Breast epithelium (tissue), 4 donors: Measurements from ENCODE around the gene AAR2. TPM values are rescaled to one million over a fixed set of nuclear protein-coding genes. Genes with fewer than 3 reads are reported as not detected.

ENCODE experiments used
- DNase-seq, 2 donors: peaks; one replicate each; pipeline ENCODE4 v3.0.0-alpha.2; 2019; ENCODE audit warnings: low spot score in 2 of 2
- H3K27ac ChIP-seq, 2 donors: fragments of 200-600 bp; sonication (generic) in 1 of 2; one replicate each; pipeline ENCODE4 v1.5.1; 2016 to 2019; ENCODE audit warnings: mild to moderate bottlenecking in 1 of 2
- H3K27me3 ChIP-seq, 2 donors: fragments of 200-600 bp; sonication (generic) in 1 of 2; one replicate each; pipeline versions ENCODE4 v1.5.1 to v1.6.0; 2017 to 2019; ENCODE audit warnings: control low read depth in 1 of 2, mild to moderate bottlenecking in 1 of 2
- H3K36me3 ChIP-seq: fragments of 200-600 bp; one replicate; pipeline ENCODE4 v1.5.1; 2019
- H3K4me1 ChIP-seq, 2 donors: fragments of 200-600 bp; sonication (generic); one replicate each; pipeline ENCODE4 v1.5.1; 2016 to 2019; ENCODE audit warnings: control low read depth in 1 of 2
- H3K4me3 ChIP-seq, 3 donors: fragments of 200-600 bp; sonication (generic); 1 replicate in 2 of 3; 2 replicates in 1 of 3; pipeline ENCODE4 v1.5.1; 2016 to 2019; ENCODE audit warnings: mild to moderate bottlenecking in 3 of 3, moderate library complexity in 2 of 3
- H3K9me3 ChIP-seq, 2 donors: fragments of 200-600 bp; sonication (generic) in 1 of 2; one replicate each; pipeline ENCODE4 v1.5.1; 2016 to 2019; ENCODE audit warnings: control low read depth in 1 of 2
- POLR2A ChIP-seq: fragments of 450-650 bp; IDR thresholded peaks from one replicate; pipeline ENCODE4 v1.6.1; 2016; ENCODE audit warnings: antibody characterized with exemption, mild to moderate bottlenecking, moderate library complexity
- POLR2AphosphoS5 ChIP-seq, 3 donors: sonication (generic); formaldehyde crosslinking; IDR thresholded peaks; one replicate each; pipeline ENCODE4 v1.6.1; 2017; ENCODE audit warnings: antibody characterized with exemption in 3 of 3
- intact Hi-C: fragments of 100-400 bp; cut with DNase I; formaldehyde crosslinking; loops from one replicate; pipeline ENCODE4 v1.15.1; 2023; ENCODE audit warnings: low total_unique reads
- total RNA-seq, 3 donors: library from RNA; depleted of rRNA; stranded (reverse); fragments of >200 nt; gene quantifications; one replicate each; pipeline ENCODE4 v1.1.0, GENCODE V29; 2016
- TF ChIP-seq, protein P1 (sequence below), 3 donors: fragments of 450-650 bp; IDR thresholded peaks; one replicate each; pipeline ENCODE4 v1.5.1; 2016 to 2017; ENCODE audit warnings: antibody characterized with exemption in 3 of 3, mild to moderate bottlenecking in 3 of 3, moderate library complexity in 3 of 3

Gene AAR2
- total RNA-seq, 3 donors from 2014 or later: 32.1 to 38.5 (median 36.5) TPM

DNA sequence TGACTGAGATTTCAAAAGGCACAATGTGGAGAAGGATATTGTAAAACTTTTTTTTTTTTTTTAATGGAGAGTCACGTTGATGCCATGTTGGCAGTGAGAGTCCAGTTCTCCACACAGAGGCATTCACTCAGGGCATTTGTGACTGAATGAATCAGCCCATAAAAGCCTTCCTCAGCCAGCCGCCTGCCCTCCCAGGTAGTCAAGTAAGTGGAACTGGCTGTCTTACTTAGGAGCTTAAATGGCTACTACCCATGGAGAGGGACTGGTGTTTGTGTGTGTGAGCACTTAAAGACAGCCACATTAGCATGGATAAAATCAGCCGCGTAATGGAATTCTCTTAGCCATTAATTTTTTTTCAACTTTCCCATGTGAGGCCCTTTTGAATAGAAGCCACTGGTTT is 12.6 kb downstream of the AAR2 start:
- H3K4me1 ChIP-seq: no peaks in the 10 kb centered on the region
- H3K4me3 ChIP-seq: no peak overlapping the region
- H3K36me3 ChIP-seq: peaks cover 6% of the 10 kb centered on the region
- no peak for DNase-seq
- intact Hi-C loops: no loop called here
- H3K27me3 ChIP-seq: no peaks in the 10 kb centered on the region
- H3K9me3 ChIP-seq: no peaks in the 10 kb centered on the region
- H3K27ac ChIP-seq: no peak overlapping the region
- TF ChIP-seq, protein P1, sequence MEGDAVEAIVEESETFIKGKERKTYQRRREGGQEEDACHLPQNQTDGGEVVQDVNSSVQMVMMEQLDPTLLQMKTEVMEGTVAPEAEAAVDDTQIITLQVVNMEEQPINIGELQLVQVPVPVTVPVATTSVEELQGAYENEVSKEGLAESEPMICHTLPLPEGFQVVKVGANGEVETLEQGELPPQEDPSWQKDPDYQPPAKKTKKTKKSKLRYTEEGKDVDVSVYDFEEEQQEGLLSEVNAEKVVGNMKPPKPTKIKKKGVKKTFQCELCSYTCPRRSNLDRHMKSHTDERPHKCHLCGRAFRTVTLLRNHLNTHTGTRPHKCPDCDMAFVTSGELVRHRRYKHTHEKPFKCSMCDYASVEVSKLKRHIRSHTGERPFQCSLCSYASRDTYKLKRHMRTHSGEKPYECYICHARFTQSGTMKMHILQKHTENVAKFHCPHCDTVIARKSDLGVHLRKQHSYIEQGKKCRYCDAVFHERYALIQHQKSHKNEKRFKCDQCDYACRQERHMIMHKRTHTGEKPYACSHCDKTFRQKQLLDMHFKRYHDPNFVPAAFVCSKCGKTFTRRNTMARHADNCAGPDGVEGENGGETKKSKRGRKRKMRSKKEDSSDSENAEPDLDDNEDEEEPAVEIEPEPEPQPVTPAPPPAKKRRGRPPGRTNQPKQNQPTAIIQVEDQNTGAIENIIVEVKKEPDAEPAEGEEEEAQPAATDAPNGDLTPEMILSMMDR (IDR thresholded peaks at IDR 0.05): no peak
- TF ChIP-seq POLR2A: no peak
- no peak for TF ChIP-seq POLR2AphosphoS5 (IDR thresholded peaks at IDR 0.05)

DNA sequence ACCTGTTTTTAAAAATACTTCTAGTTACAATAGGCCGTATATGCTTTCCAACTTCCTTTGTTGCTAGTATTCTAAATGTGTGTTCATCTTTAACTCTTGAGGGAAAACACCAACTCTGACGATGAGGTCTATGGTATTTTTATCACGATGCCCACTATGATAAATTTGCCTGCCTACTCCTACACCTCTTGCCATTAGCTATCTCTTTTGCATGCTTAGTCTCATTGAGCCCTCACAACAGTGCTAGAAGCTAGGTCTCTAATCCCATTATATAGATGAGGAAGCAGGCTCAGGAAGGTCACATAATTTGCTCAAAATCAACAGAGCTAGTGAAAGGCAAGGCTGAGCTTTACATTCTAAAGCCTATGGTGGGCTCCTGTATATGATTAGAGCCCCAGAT is 13.2 kb downstream of the AAR2 start:
- Histone ChIP-seq H3K4me1 (no peaks in the 10 kb centered on the region), H3K27ac (no peak overlapping the region), H3K4me3 (no peak overlapping the region), H3K9me3 (no peaks in the 10 kb centered on the region), H3K36me3 (peaks cover 6% of the 10 kb centered on the region), H3K27me3 (no peaks in the 10 kb centered on the region)
- intact Hi-C loops: no loop called here
- TF ChIP-seq, protein P1 (IDR thresholded peaks at IDR 0.05): no peak
- TF ChIP-seq POLR2AphosphoS5 (IDR thresholded peaks at IDR 0.05): no peak
- TF ChIP-seq POLR2A: no peak
- no peak for DNase-seq

DNA sequence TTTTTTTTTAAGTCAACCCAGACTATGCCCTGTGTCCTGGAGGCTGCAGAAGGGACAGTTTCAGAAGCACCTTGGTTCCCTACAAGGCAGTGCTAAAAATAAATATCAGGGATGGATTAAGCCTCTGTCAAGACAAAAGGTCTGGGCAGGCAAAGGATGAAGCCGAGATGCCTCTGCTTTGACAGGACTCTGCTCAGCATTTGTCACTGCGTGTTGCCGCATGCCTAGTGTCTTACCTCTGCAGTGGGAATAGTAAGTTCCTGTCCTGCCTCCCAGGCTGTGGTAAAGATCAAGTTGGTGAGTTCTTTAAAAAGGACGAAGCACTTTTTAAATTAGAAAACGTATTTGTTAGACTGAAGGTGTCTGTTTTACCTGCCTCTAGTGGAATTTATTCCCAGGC is 15.1 kb downstream of the AAR2 start:
- Histone ChIP-seq H3K4me1 (no peaks in the 10 kb centered on the region), H3K36me3 (peaks cover 6% of the 10 kb centered on the region), H3K27ac (no peak overlapping the region), H3K4me3 (no peak overlapping the region), H3K9me3 (no peaks in the 10 kb centered on the region), H3K27me3 (no peaks in the 10 kb centered on the region)
- TF ChIP-seq, protein P1 (IDR thresholded peaks at IDR 0.05): no peak
- TF ChIP-seq POLR2AphosphoS5 (IDR thresholded peaks at IDR 0.05): no peak
- no peak for TF ChIP-seq POLR2A
- DNase-seq: no peak
- intact Hi-C loops: no loop called here

DNA sequence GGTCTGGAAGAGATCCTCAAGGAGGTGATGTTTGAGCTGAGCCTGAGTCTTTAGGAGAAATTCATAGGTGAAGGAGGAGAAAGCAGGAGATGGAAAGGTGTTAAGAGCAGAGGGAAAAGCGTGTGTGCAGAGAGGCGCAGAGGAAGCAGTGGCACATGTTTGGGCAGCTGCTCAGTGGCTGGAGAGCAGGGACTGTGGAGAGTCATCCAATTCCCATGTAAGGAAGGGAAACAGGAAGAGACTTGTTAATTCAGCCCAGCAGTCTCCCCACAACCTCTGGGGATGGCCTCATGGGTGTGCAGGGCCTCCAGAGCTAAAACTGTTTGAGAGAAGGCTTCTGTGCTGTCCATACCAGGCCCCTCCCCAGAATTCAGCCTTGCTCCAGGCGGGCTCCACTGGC is 16.2 kb downstream of the AAR2 start:
- DNase-seq: no peak
- intact Hi-C loops: no loop called here
- no peaks in the 10 kb centered on the region for H3K4me1 ChIP-seq
- H3K27me3 ChIP-seq: no peaks in the 10 kb centered on the region
- no peaks in the 10 kb centered on the region for H3K9me3 ChIP-seq
- no peak overlapping the region for H3K27ac ChIP-seq
- peaks cover 6% of the 10 kb centered on the region for H3K36me3 ChIP-seq
- H3K4me3 ChIP-seq: no peak overlapping the region
- no peak for TF ChIP-seq POLR2A
- TF ChIP-seq POLR2AphosphoS5 (IDR thresholded peaks at IDR 0.05): no peak
- TF ChIP-seq, protein P1 (IDR thresholded peaks at IDR 0.05): no peak

DNA sequence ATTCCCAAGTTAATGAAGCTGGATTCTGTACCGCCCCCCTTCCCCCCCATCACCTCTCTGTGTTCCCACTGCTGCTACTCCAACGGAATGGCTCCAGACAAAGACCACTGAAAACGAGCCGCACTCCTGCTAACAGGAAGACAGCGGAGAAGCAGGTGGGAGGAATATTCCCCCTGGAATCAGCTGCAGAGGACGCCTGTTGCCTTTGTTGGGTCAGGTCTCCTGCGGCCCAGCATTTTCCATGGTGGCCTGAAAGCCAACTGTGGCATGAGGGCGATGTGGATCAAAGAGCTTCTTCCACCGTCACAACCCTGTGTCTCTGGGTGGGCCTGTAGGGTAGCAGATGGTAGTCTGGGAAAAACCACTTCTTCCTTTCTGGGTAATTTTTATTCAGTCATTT is 16.8 kb downstream of the AAR2 start:
- H3K36me3 ChIP-seq: peaks cover 6% of the 10 kb centered on the region
- intact Hi-C loops: no loop called here
- TF ChIP-seq POLR2A (no peak), POLR2AphosphoS5 (IDR thresholded peaks at IDR 0.05) (no peak)
- H3K4me3 ChIP-seq: no peak overlapping the region
- no peak overlapping the region for H3K27ac ChIP-seq
- no peaks in the 10 kb centered on the region for H3K27me3 ChIP-seq
- DNase-seq: no peak
- H3K4me1 ChIP-seq: no peaks in the 10 kb centered on the region
- H3K9me3 ChIP-seq: no peaks in the 10 kb centered on the region

DNA sequence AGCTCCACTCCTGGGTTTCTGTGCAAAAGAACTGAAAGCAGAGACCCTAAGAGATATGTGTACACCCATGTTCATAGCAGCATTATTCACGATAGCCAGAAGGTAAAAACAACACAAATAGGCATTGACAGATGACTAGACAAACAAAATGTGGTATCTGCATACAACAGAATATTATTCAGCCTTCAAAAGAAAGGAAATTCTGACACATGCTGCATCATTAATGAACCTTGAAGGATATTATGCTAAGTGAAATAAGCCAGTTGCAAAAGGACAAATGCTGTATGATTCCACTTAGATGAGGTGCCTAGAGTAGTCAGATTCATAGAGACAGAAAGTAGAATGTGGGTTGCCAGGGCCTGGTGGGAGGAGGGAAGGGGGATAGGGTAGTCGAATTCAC is 17.8 kb downstream of the AAR2 start:
- peaks cover 2% of the 10 kb centered on the region for H3K36me3 ChIP-seq
- no peaks in the 10 kb centered on the region for H3K4me1 ChIP-seq
- no peaks in the 10 kb centered on the region for H3K27me3 ChIP-seq
- DNase-seq: no peak
- no peak overlapping the region for H3K27ac ChIP-seq
- H3K9me3 ChIP-seq: no peaks in the 10 kb centered on the region
- H3K4me3 ChIP-seq: no peak overlapping the region
- no peak for TF ChIP-seq POLR2A
- no peak for TF ChIP-seq POLR2AphosphoS5 (IDR thresholded peaks at IDR 0.05)
- TF ChIP-seq, protein P1 (IDR thresholded peaks at IDR 0.05): no peak
- intact Hi-C loops: no loop called here
